Erythroblast (primary cell): Measurements from ENCODE around the gene APLP1.
A peak's percentile ranks its signal among the peaks of the same experiment; 100 is the strongest.
"Not testable (repeated sequence)": the region's sequence is repeated elsewhere in the genome, so short reads cannot be mapped to it uniquely, and the experiment has no call there.

Source experiments
- DNase-seq, 2 experiments: peaks; one replicate each; lab custom pipeline; 2025; lab: John Stamatoyannopoulos, UW
- GATA1 ChIP-seq: IDR thresholded peaks from 2 replicates; pipeline ENCODE4 v1.6.1; 2011; ENCODE audit warnings: low read depth, mild to moderate bottlenecking, control low read depth, low read length, moderate library complexity
- POLR2A ChIP-seq: IDR thresholded peaks from 2 replicates; pipeline ENCODE4 v1.6.1; 2011; ENCODE audit warnings: mild to moderate bottlenecking, low read length

Gene APLP1

DNA sequence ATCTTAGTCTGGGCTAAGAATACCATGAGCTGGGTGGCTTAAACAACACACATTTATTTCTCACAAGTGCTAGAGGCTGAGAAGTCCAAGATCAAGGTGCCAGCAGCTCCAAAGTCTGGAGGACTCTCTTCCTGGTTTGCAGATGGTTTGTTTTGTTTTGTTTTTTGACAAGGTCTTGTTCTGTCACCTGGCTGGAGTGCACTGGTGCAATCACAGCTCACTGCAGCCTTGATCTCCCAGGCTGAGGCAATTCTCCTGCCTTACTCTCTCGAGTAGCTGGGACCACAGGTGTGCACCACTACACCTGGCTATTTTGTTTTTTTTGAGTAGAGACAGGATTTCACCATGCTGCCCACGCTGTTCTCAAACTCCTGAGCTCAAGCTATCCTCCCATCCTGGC, 15.5 kb downstream of the APLP1 start:
- DNase-seq: no peak
- no peak for TF ChIP-seq POLR2A
- TF ChIP-seq GATA1: no peak

DNA sequence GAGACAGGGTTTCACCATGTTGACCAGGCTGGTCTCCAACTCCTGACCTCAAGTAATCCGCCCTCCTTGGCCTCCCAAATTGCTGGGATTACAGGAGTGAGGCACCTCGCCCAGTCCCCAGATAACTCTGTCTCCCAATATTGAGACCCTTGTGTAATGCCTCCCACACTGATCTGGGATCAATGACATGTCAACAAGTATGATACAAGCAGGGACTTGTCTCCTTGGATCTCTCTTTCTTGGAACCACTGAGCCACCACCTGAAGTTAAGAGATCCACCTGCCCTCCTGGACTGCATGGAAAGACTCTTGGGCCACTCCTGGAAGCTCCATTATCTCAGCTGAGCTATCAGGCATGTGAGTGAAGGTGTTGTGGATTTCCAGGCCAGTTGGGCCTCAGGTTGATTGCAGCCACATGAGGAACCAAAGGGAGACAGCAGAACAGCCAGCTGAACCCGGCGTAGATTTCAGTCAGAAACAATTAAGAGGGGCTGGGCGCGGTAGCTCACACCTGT, 16.9 kb downstream of the APLP1 start:
- DNase-seq: no peak
- TF ChIP-seq GATA1 (no peak), POLR2A (no peak)

DNA sequence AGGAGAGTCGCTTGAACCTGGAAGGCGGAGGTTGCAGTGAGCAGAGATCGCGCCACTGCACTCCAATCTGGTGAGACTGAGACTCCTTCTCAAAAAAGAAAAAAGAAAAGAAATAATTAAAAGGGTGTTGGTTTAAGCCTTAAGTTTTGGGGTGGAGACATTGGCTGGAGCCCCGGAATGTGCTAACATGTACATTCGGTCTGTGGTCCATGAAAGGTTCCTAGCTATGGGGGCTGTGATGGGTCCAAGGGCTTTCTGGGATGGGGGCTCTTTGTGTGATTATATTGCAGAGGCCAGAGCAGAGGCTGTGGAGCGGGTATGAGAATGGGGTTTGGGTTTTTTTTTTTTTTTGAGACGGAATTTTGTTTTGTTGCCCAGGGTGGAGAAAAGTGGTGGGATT, 17.5 kb downstream of the APLP1 start:
- DNase-seq: no peak
- TF ChIP-seq POLR2A: no peak
- no peak for TF ChIP-seq GATA1

DNA sequence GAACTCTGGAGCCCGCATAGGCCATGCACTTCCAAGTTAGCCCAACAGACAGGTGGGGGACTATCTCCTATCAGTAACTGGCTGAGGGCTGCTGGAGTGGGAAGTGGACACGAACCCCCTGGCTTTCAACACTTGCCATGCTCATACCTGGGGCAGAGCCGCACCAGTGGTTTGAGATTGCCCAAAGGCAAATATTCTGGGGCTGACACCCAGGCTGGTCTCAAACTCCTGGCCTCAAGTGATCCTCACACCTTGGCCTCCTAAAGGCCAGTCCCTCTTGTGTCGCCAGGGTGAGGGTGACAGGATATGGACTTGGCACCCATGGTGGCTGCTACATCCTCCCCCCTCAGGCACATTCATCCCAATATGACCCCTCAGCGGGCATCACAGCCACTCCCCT, 18.8 kb downstream of the APLP1 start:
- TF ChIP-seq GATA1 (no peak), POLR2A (no peak)
- DNase-seq: no peak

DNA sequence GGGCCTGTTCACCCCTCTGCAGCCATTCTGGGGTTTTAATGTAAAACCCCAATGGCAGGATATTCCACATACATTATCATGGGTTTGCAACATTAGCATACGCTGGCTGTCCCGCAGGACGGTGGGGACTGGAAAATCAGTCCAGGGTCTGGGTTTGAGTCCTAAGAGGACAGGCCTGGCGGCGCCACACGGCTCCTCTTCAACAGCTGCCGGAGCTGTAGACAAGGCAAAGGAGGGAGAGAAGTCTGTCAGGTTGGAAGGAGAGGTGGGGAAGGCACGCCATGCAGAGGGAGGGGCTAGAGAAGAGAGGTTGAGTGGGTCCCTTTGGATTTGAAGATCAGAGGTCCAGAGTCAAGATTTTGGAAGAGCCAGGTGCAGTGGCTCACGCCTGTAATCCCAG, 20.0 kb downstream of the APLP1 start:
- DNase-seq: no peak
- TF ChIP-seq GATA1 (no peak), POLR2A (no peak)

GRCh38 chr19:35889370-35890112, 21.2 kb downstream of the APLP1 start:
- no peak for DNase-seq
- TF ChIP-seq GATA1 (no peak), POLR2A (no peak)

DNA sequence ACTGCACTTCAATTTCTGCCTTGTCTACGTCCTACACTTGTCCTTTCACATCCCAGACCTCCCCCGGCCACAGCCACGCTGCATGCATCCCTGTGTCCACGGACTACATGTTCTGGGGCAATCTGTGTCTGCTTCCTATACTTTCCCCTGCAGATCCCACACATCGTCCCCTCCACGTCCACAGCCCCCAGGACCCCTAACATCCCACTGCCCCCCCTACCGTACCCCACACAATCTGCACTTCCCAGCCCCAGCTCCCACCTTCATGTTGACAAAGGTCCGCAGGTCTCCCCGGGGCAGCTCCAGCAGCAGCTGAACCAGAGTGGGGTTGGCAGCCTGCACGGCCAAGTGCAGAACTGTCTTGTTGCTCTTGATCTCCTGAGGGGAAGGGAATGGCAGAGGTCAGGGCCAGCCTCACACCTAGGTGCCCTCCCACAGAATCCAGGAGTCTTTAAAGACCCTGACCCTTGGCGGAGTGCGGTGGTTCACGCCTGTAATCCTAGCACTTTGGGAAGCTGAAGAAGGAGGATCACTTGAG, 21.8 kb downstream of the APLP1 start:
- TF ChIP-seq GATA1 (no peak), POLR2A (no peak)
- DNase-seq: no peak

- DNase-seq: not testable (repeated sequence)
These were observed 23.4 kb downstream of the APLP1 start for GRCh38 chr19:35891819-35892218.

DNA sequence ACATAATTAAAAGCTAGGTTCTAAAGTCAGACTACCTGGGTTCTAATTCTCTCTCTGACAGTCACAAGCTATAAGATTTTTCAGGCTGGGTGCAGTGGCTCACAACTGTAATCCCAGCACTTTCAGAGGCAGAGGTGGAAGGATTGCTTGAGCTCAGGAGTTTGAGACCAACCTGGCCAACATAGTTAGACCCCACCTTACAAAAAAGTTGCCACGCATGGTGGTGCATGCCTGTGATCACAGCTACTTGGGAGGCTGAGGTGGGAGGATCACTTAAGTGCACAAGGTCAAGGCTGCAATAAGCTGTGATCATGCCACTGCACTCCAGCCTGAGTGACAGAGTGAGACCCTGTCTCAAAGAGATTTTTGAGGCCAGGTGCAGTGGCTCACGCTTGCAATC, 26.0 kb downstream of the APLP1 start:
- no peak for TF ChIP-seq POLR2A
- no peak for TF ChIP-seq GATA1
- no peak for DNase-seq

GRCh38 chr19:35895911-35896642, 27.7 kb downstream of the APLP1 start:
- TF ChIP-seq GATA1 (no peak), POLR2A (no peak)
- no peak for DNase-seq

GRCh38 chr19:35896643-35897040, 28.3 kb downstream of the APLP1 start:
- no peak for TF ChIP-seq GATA1
- no peak for DNase-seq

DNA sequence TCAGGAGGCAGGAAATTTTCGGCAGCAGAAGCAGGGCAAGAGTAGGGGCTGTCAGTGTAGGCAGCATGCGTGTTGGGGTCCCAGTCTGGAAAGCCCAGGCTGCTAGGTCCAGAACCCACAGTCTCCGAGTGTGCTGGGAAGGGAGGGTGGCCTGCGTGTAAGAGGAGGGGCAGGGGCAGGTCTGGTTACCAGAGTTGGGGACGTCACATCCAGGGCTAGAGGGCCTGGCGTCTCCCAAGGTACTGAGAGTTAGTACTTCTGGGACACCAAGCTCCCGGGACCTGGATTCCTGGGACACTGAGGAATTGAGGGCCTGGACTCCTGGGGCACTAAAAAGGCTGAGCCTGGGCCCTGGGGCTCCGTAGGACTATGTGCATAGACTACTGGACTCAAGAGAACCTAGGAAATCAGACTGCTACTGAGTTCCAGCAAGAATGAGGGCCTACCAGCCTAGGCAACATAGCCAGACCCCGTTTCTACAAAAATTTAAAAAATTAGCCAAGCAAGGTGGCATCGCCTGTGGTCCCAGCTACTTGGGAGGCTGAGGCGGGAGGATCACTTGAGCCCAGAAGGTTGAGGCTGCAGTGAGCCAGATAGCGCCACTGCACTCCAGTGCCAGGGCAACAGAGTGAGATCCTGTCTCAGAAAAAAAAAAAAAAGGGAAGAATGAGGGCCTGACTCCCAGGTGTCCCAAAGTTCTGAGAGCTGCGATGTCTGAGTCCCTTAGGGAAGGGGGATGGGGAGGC, 29.5 kb downstream of the APLP1 start:
- TF ChIP-seq GATA1 (no peak), POLR2A (no peak)
- no peak for DNase-seq

- TF ChIP-seq POLR2A: peak; percentile 11
- TF ChIP-seq GATA1: no peak
- DNase-seq: no peak
These were observed 30.1 kb downstream of the APLP1 start for GRCh38 chr19:35898499-35898809.

DNA sequence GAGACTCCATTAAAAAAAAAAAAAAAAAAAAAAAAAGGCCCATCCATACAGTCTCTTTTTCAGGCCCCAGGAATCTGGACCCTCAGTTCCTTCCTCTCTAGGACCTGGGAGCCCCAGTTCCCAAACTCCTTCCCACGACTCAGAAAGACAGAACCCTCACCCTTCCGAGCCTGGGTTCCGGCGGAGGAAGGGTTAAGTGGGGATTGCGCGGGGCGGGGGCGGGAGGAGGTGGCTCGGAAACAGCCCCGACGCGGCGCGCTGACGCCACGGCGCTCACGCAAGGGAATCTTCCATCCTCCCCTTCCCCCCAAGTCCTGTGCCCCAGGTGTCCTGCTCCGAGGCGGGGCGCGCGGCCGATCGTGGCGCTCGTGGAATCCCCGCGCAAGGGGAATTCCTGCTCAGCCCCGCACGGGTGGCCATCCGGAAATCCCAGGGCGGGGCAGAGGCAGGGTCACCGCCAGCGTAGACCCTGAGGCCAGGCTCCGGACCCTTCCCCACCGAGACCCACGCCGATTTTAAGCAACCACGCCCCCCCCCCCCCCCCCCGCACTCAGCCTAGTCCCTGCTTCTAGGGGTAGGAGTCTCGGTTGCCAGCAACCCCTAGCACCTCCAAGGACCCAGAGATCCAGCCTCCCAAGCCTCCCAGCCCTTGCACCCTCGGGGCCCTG, 31.3 kb downstream of the APLP1 start:
- peak; percentile 66 to 67 for DNase-seq
- TF ChIP-seq GATA1 (no peak), POLR2A (no peak)
